LNCAP (cell line): Measurements from ENCODE around the gene FRMD4A.

Source experiments
- TF ChIP-seq, protein P1 (sequence below): fragments of 450-650 bp; IDR thresholded peaks from 2 replicates; pipeline ENCODE4 v1.5.1; 2017; ENCODE audit warnings: mild to moderate bottlenecking

Gene FRMD4A

DNA sequence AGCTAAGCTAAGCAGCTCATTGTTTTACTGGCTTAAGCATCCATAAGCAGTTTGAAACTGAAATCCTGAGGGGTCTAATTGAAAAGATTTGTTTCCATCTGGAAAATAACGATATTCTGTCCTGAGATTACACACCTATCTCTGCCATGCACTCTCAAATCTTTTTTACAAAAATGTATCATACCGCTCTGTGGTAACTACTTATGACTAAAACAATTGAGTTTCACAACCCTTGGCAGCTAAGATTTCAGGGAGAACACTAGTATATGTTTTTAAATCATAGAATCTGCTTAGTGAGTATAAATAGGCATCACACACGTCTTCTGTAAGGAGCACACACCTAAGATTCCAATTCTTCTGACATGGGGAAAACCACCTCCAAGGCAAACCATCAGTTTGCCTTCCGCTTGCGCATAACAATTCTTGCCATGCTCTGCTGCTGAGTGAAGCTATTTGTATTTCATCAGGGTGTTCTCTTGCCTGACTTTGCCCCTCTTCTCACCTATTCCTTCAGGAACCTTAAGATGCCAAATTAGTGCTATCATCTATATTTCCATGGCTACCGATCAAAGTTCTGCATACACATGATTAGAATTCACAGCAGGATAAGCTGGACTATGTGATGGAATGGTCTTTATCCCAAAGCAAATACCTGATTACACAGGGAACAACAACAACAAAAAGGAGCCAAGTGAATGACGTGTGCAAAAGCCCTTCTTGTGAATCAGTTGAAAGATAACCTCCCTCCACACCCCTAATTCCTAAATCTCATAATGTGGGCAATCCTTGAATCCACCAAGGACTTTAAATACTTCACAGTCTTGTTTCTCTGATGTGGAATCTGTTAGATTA, 703.0 kb downstream of the FRMD4A start:
- TF ChIP-seq, protein P1, sequence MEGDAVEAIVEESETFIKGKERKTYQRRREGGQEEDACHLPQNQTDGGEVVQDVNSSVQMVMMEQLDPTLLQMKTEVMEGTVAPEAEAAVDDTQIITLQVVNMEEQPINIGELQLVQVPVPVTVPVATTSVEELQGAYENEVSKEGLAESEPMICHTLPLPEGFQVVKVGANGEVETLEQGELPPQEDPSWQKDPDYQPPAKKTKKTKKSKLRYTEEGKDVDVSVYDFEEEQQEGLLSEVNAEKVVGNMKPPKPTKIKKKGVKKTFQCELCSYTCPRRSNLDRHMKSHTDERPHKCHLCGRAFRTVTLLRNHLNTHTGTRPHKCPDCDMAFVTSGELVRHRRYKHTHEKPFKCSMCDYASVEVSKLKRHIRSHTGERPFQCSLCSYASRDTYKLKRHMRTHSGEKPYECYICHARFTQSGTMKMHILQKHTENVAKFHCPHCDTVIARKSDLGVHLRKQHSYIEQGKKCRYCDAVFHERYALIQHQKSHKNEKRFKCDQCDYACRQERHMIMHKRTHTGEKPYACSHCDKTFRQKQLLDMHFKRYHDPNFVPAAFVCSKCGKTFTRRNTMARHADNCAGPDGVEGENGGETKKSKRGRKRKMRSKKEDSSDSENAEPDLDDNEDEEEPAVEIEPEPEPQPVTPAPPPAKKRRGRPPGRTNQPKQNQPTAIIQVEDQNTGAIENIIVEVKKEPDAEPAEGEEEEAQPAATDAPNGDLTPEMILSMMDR = no peak

DNA sequence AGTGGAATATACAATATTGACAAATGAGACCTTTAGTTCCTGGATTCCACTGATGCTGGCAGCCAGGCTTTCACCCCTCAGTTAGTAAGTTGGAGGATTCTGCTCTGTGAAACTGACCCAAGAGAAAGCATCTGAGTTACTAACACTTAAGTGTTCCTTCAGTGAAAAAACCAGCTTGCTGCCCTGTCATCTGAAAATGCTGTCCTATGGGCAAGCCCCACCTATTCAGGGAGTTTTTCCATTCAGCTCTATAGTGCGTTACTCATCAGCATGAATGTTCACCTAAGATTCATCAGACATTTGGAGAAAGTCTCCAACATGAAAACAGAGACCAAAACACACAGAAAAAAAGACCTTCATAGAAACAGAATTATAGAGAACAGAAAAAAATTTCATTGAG, 706.1 kb downstream of the FRMD4A start:
- TF ChIP-seq, protein P1 = no peak

DNA sequence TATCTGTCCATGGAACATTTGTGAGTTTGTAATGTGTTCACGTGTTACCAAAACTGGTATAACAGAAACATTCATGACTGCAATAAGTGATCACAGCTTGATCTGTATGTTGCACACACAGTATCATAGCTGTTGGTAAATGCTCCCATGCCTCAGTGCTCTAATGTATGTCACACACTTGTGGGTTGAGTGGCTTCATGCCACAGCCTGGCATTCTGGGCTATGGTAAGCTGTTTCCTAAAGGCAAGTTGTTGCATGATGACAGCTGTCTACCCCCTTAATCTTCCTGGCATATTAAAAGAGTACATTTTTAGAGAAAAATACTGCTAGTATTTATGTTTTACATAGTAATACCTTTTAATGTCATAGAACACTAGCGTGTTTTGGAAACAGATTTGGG, 708.8 kb downstream of the FRMD4A start:
- TF ChIP-seq, protein P1 = no peak

DNA sequence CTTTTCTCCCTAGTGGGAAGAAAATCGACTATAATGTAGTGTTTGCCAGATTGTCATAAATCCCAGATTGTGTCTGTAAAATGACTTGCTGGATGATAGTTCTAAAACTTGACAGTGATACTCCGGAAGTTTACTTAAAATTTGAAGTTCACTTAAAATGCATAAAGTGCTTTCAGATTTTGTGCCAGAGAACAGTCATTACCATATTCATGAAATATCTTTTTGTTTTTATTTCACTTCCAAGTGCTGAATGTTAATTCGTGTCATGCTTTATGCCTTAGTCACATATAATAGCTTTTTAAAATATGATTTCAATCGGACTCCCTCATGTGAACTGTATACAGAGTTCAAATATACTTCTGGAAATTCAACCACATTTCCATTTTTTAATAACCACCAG, 713.6 kb downstream of the FRMD4A start:
- TF ChIP-seq, protein P1 = no peak

DNA sequence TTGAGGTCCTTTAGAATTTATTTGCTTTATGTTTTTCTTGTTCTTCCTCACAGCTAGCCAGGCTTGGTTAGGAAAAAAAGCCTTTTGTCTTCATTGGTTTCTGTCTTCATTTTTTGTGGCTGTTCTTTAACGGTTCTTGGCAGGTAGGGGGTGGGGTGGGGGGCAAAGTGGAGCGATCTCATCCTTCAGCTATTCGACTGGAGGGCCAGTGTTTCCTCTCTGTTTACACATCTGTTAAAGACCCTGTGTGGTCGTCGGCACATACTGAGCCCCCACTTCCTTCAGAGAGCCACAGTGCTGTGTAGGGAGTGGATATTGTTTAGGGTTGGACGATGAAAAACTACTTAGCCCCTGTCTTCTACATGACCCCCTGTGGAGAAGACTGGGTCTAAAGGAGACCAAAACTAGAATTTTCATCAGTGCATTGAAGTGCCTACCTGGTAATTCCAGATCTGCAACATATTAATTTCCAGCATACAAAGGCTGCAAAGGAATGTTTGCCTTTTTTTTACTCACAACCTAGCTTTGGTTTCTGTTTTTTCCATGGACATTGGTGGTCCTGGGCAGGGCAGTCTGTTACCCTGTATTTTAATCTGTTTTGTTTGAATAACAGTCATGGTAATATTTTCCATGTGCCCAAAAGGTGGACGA, 714.9 kb downstream of the FRMD4A start:
- TF ChIP-seq, protein P1 = no peak

DNA sequence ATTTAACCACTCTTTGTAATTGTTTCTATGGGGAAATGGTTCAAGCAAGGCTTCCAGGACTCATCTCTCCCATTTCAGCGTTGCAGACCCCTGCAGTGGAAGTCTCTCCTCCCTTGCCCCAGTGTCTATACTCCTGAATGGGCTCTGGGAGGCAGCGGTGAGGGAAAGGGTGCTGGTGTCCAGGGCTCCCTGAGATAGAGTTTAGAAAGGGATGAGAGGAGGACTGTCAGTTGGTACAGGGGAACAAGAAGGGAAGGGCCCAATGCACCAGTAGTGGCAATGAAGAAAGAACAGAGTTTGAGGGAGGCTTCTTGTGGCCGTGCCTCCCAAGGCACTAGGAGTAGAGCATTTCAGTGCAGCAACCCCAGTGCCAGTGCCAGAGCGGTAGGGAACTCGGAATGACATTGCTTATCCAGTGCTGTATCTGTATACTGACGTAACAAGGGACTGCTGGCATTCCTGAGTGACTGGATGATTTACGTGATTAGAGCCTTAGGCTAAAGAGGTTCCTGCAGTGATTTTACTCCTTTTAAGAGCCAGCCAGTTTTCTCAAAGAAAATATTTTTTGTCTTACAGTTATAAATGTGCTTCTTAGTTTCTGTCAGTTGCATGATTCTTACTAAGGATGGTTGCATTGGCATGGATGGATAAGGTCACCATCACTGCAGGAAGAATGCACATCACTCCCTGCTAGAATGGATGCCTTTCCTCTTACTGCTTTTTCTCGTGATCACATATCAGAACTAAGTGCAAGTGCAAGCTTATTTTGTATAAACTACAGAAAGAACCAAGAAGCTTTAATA, 716.0 kb downstream of the FRMD4A start:
- TF ChIP-seq, protein P1 = no peak; the same call in 1 of the 2 replicates

DNA sequence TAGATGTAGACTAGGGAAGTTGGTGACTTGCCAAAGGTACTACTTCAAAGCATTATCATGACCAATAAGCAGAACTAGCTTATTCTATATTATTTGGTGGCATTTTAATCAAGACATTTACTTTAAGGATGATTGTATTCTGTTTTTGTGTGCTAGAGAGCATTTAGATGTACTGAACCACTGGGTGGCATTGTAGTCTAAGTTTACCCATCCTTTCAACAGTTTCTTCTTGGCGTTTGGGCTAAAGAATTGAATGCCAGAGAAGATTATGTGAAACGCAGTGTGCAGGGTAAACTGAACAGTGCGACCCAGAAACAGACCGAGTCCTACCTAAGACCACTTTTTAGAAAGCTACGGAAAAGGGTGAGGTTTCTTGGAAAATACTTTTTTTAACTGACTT, 717.2 kb downstream of the FRMD4A start:
- TF ChIP-seq, protein P1 = peak; percentile 47
